Gastrocnemius medialis (tissue), 4 donors: ENCODE data around the gene CSGALNACT2.

ENCODE experiments used
- CTCF ChIP-seq, 5 experiments: fragments of 450-650 bp in 3 of 5; fragments of 200-600 bp in 2 of 5; sonication (generic) in 2 of 5; IDR thresholded peaks in 4 of 5; conservative IDR thresholded peaks in 1 of 5; 1 replicate in 4 of 5; 2 replicates in 1 of 5; pipeline ENCODE4 v1.5.1; 2016 to 2019; ENCODE audit warnings: antibody characterized with exemption in 5 of 5, mild to moderate bottlenecking in 3 of 5, moderate library complexity in 3 of 5
- POLR2A ChIP-seq, 2 donors: fragments of 450-650 bp; IDR thresholded peaks; one replicate each; pipeline ENCODE4 v1.6.1; 2017; ENCODE audit warnings: antibody characterized with exemption in 2 of 2, mild to moderate bottlenecking in 2 of 2, moderate library complexity in 2 of 2

DNA sequence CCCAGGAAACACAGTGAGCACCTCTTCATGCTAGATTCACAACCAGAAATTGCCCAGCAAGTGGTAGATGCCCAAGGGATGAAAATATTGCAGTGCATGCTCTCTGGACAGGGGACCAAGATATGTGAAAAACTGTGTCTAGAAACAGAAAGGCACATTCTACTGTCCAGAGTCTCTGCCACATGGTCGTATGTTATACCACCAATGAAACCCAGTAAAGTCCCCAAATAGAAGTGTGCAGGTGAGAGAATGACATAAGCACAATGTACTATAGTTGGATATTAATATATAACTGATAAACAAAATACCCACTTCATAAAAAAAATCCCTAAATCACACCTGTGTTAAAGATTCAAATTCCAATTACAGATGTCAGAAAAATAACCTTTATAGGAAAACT is 84.8 kb downstream of the CSGALNACT2 start:
- TF ChIP-seq CTCF (IDR thresholded peaks at IDR 0.05 in 4 of 5, conservative IDR thresholded peaks at IDR 0.05 in 1 of 5) (no peak), POLR2A (IDR thresholded peaks at IDR 0.05) (no peak)
